GM23338 (cell line): ENCODE measurements around the gene TNF. TPM values are rescaled to one million over a fixed set of nuclear protein-coding genes. Genes with fewer than 3 reads are reported as not detected.

ENCODE experiments used
- ATAC-seq: fragments of 200-7000 bp; cut with Tn5 transposase; 3 replicates; pipeline ENCODE4 v1.9.1; 2020
- DNase-seq: peaks from one replicate; pipeline ENCODE4 v3.0.0-alpha.2; 2015; ENCODE audit warnings: low spot score
- H2AFZ ChIP-seq: fragments of 200-600 bp; sonication (generic); 2 replicates; pipeline ENCODE4 v1.8.0; 2016; ENCODE audit warnings: antibody characterized with exemption, mild to moderate bottlenecking, moderate library complexity
- H3F3A ChIP-seq: fragments of 200-600 bp; sonication (generic); replicated peaks from 2 replicates; pipeline ENCODE4 v1.8.0; 2017; ENCODE audit warnings: antibody characterized with exemption, mixed run types, low read depth
- H3K27ac ChIP-seq: fragments of 200-600 bp; sonication (generic); 2 replicates; pipeline ENCODE4 v1.6.1; 2016; ENCODE audit warnings: low read depth
- H3K27me3 ChIP-seq: fragments of 200-600 bp; sonication (generic); 2 replicates; pipeline ENCODE4 v1.8.0; 2016; ENCODE audit warnings: mild to moderate bottlenecking, mixed run types, moderate library complexity; ENCODE audit not compliant: insufficient read depth
- H3K36me3 ChIP-seq: fragments of 200-600 bp; sonication (generic); 2 replicates; pipeline ENCODE4 v1.8.0; 2016; ENCODE audit warnings: mild to moderate bottlenecking; ENCODE audit not compliant: insufficient read depth
- H3K4me1 ChIP-seq: fragments of 200-600 bp; sonication (generic); 2 replicates; pipeline ENCODE4 v1.8.0; 2016; ENCODE audit warnings: mild to moderate bottlenecking, moderate library complexity; ENCODE audit not compliant: insufficient read depth
- H3K4me2 ChIP-seq: fragments of 200-600 bp; sonication (generic); 2 replicates; pipeline ENCODE4 v1.7.1; 2017; ENCODE audit warnings: mixed run types
- H3K4me3 ChIP-seq: fragments of 200-600 bp; sonication (generic); 2 replicates; pipeline ENCODE4 v1.6.1; 2016; ENCODE audit warnings: mixed run types
- H3K79me2 ChIP-seq: fragments of 200-600 bp; sonication (generic); replicated peaks from 2 replicates; pipeline ENCODE4 v1.8.0; 2017; ENCODE audit warnings: mild to moderate bottlenecking; ENCODE audit not compliant: insufficient read depth
- H3K9me2 ChIP-seq: fragments of 200-600 bp; sonication (generic); 2 replicates; pipeline ENCODE4 v1.8.0; 2017; ENCODE audit not compliant: insufficient read depth
- H4K20me1 ChIP-seq: fragments of 200-600 bp; sonication (generic); replicated peaks from 2 replicates; pipeline ENCODE4 v1.8.0; 2017; ENCODE audit warnings: mild to moderate bottlenecking; ENCODE audit not compliant: insufficient read depth
- H3K27ac Mint-ChIP-seq: 2 replicates; pipeline ENCODE4 v1.8.0; 2020; ENCODE audit warnings: inconsistent platforms, mild to moderate bottlenecking, moderate library complexity, mixed read lengths
- H3K27me3 Mint-ChIP-seq: 3 replicates; pipeline ENCODE4 v1.8.0; 2022; ENCODE audit warnings: low read depth, mild to moderate bottlenecking, moderate library complexity, mixed read lengths, inconsistent platforms; ENCODE audit not compliant: insufficient read depth, poor library complexity
- H3K36me3 Mint-ChIP-seq: 3 replicates; pipeline ENCODE4 v1.8.0; 2021; ENCODE audit warnings: low read depth, mild to moderate bottlenecking, inconsistent platforms, moderate library complexity, mixed read lengths
- H3K4me1 Mint-ChIP-seq: 3 replicates; pipeline ENCODE4 v1.8.0; 2020; ENCODE audit warnings: mild to moderate bottlenecking, inconsistent platforms, mixed read lengths
- H3K4me3 Mint-ChIP-seq: 3 replicates; pipeline ENCODE4 v1.8.0; 2021; ENCODE audit warnings: moderate library complexity, mild to moderate bottlenecking, inconsistent platforms, mixed read lengths
- H3K9me3 Mint-ChIP-seq: 3 replicates; pipeline ENCODE4 v1.8.0; 2020; ENCODE audit warnings: moderate library complexity, mild to moderate bottlenecking, inconsistent platforms, mixed read lengths
- CREB1 ChIP-seq: fragments of 250-450 bp; sonication (Bioruptor Pico); IDR thresholded peaks from 2 replicates; pipeline ENCODE4 v1.5.0; 2020; ENCODE audit warnings: low read depth, mild to moderate bottlenecking, moderate library complexity
- CTCF ChIP-seq, 2 experiments: fragments of 200-600 bp in 1 of 2; sonication (generic) in 1 of 2; conservative IDR thresholded peaks; 2 replicates each; pipeline versions ENCODE4 v1.5.1 to v1.6.1; 2016 to 2017; ENCODE audit warnings: antibody characterized with exemption in 2 of 2, low read depth in 2 of 2, mild to moderate bottlenecking in 2 of 2, moderate library complexity in 1 of 2
- ETS1 ChIP-seq: IDR thresholded peaks from 2 replicates; pipeline ENCODE4 v1.6.1; 2016; ENCODE audit warnings: antibody characterized with exemption
- EZH2 ChIP-seq: fragments of 200-600 bp; sonication (generic); IDR thresholded peaks from one replicate; pipeline ENCODE4 v1.8.0; 2017; ENCODE audit warnings: antibody characterized with exemption, mild to moderate bottlenecking, low read depth; ENCODE audit not compliant: unreplicated experiment
- EZH2phosphoT487 ChIP-seq: fragments of 200-600 bp; sonication (generic); IDR thresholded peaks from one replicate; pipeline ENCODE4 v1.8.1; 2018; ENCODE audit warnings: antibody characterized with exemption; ENCODE audit not compliant: unreplicated experiment
- JUNB ChIP-seq: IDR thresholded peaks from one replicate; pipeline ENCODE4 v1.6.1; 2016; ENCODE audit warnings: antibody characterized with exemption; ENCODE audit not compliant: unreplicated experiment
- NANOG ChIP-seq: IDR thresholded peaks from 2 replicates; pipeline ENCODE4 v1.6.1; 2016; ENCODE audit warnings: antibody characterized with exemption, borderline replicate concordance
- POLR2AphosphoS5 ChIP-seq: IDR thresholded peaks from 2 replicates; pipeline ENCODE4 v1.6.1; 2016; ENCODE audit warnings: antibody characterized with exemption, low read depth
- REST ChIP-seq: IDR thresholded peaks from one replicate; pipeline ENCODE4 v1.6.1; 2018; ENCODE audit warnings: antibody characterized with exemption; ENCODE audit not compliant: unreplicated experiment
- STAT1 ChIP-seq: IDR thresholded peaks from one replicate; pipeline ENCODE4 v1.6.1; 2016; ENCODE audit warnings: antibody characterized with exemption; ENCODE audit not compliant: unreplicated experiment
- ZNF114 ChIP-seq: fragments of 250-450 bp; sonication (Bioruptor Pico); IDR thresholded peaks from 2 replicates; pipeline ENCODE4 v1.5.0; 2020; ENCODE audit warnings: mild to moderate bottlenecking, moderate library complexity
- ZNF331 ChIP-seq: fragments of 250-450 bp; sonication (Bioruptor Pico); IDR thresholded peaks from 2 replicates; pipeline ENCODE4 v1.5.0; 2020; ENCODE audit warnings: low read depth, mild to moderate bottlenecking, moderate library complexity
- ZNF462 ChIP-seq: fragments of 250-450 bp; sonication (Bioruptor Pico); IDR thresholded peaks from 2 replicates; pipeline ENCODE4 v1.5.0; 2020; ENCODE audit warnings: mild to moderate bottlenecking, moderate library complexity
- polyA plus RNA-seq: library from polyadenylated mRNA; unstranded; fragments of >200 nt; fragmentation: Nextera tagmentation; extraction: Ambion mirVana; gene quantifications from 2 replicates; pipeline ENCODE4 v1.2.1, GENCODE V29; 2016
- total RNA-seq: library from RNA; depleted of rRNA; stranded (reverse); fragments of >200 nt; shearing (Covaris generic); gene quantifications from 2 replicates; pipeline ENCODE4 v1.2.3, GENCODE V29; 2014

Gene TNF
- total and polyA plus RNA-seq, 2 experiments from 2014 or later: 0.11 TPM; not detected in 1

GRCh38 chr6:31568537-31568961 lies 6.8 kb upstream of the TNF start (continued):
- TF ChIP-seq EZH2phosphoT487 (no peak), POLR2AphosphoS5 (no peak)

GRCh38 chr6:31569861-31570536 lies 5.4 kb upstream of the TNF start:
- no peak overlapping the region for H3K4me2 ChIP-seq
- no peaks in the 10 kb centered on the region for H3F3A ChIP-seq
- H3K27ac ChIP-seq: no peak overlapping the region
- H3K27me3 ChIP-seq: no peaks in the 10 kb centered on the region
- H3K9me3 Mint-ChIP-seq: no peaks in the 10 kb centered on the region; the same call in 2 of the 3 replicates
- H3K79me2 ChIP-seq: no peaks in the 10 kb centered on the region
- H3K36me3 Mint-ChIP-seq: no peaks in the 10 kb centered on the region; the same call in 2 of the 3 replicates
- no peak overlapping the region for H3K4me3 Mint-ChIP-seq
- no peak for DNase-seq
- H4K20me1 ChIP-seq: no peaks in the 10 kb centered on the region
- no peak for TF ChIP-seq STAT1
- TF ChIP-seq ETS1: no peak
- no peak for TF ChIP-seq EZH2phosphoT487
- TF ChIP-seq CREB1 (CRISPR knock-in tag): no peak
- TF ChIP-seq REST: no peak
- TF ChIP-seq ZNF114 (CRISPR knock-in tag): no peak
- TF ChIP-seq ZNF331 (CRISPR knock-in tag): no peak
- TF ChIP-seq JUNB: no peak
- no peak for TF ChIP-seq EZH2
- no peak for TF ChIP-seq CTCF (conservative IDR thresholded peaks at IDR 0.05; ENCODE audit: low read depth in 2 of 2)
- TF ChIP-seq ZNF462 (CRISPR knock-in tag): no peak
- TF ChIP-seq NANOG: no peak
- H3K27ac Mint-ChIP-seq: no peak overlapping the region
- no peak overlapping the region for H3K4me3 ChIP-seq
- H3K4me1 Mint-ChIP-seq: peaks cover 17% of the 10 kb centered on the region
- ATAC-seq: no peak
- H3K4me1 ChIP-seq: peaks cover 5% of the 10 kb centered on the region; the same call in 1 of the 2 replicates
- H3K36me3 ChIP-seq: no peaks in the 10 kb centered on the region
- H3K9me2 ChIP-seq: no peaks in the 10 kb centered on the region
- H3K27me3 Mint-ChIP-seq: peaks cover 15% of the 10 kb centered on the region
- no peak overlapping the region for H2AFZ ChIP-seq
